ENCODE measurements around the gene SRRM2. TPM values are rescaled to one million over a fixed set of nuclear protein-coding genes. Genes with fewer than 3 reads are reported as not detected.

The SRRM2 gene
- total and polyA plus RNA-seq, 9 of the 15 experiments (the other 6 are each of a cell fraction or from before 2014, with no cell fraction given) = 26.7 to 563 (median 81.1) TPM

GRCh38 chr16:2752850-2753732 is 653 bp downstream of the SRRM2 start (continued):
- TF ChIP-seq GTF2E2 (tag; IDR thresholded peaks at IDR 0.05) (no peak), TCF7 (IDR thresholded peaks at IDR 0.05; ENCODE audit: borderline replicate concordance) (no peak), IRF1 (CRISPR knock-in tag; IDR thresholded peaks at IDR 0.05; ENCODE audit: borderline replicate concordance) (no peak), TOE1 (IDR thresholded peaks at IDR 0.05; ENCODE audit: borderline replicate concordance) (0 out of 2 replicates have a peak, but pooled peaks have one; percentile 61), TOE1 (CRISPR knock-in tag; IDR thresholded peaks at IDR 0.05; ENCODE audit: borderline replicate concordance, low read depth) (no peak), HIVEP1 (CRISPR knock-in tag; IDR thresholded peaks at IDR 0.05) (no peak), FIP1L1 (IDR thresholded peaks at IDR 0.05; ENCODE audit: low read depth, low read length, poor library complexity, severe bottlenecking) (peak; percentile 16), ZNF395 (CRISPR knock-in tag; IDR thresholded peaks at IDR 0.05) (no peak), CXXC5 (CRISPR knock-in tag; IDR thresholded peaks at IDR 0.05) (0 out of 2 replicates have a peak, but pooled peaks have one; percentile 1), NR2C2 (CRISPR knock-in tag; IDR thresholded peaks at IDR 0.05) (peak; percentile 19; the same call in 1 of the 2 replicates), NR2C2 (tag; IDR thresholded peaks at IDR 0.05) (no peak; the same call in 1 of the 2 replicates), MYC (IDR thresholded peaks at IDR 0.05; ENCODE audit: low read depth, low read length) (peak; percentile 92), MYC (CRISPR knock-in tag; IDR thresholded peaks at IDR 0.05; ENCODE audit: borderline replicate concordance, low read depth) (peak; percentile 88; the same call in 1 of the 2 replicates), CSDE1 (IDR thresholded peaks at IDR 0.05) (no peak), TGIF2 (CRISPR knock-in tag; IDR thresholded peaks at IDR 0.05) (0 out of 2 replicates have a peak, but pooled peaks have one; percentile 29), ZNF584 (CRISPR knock-in tag; IDR thresholded peaks at IDR 0.05; ENCODE audit: low read depth) (peak; percentile 44; the same call in 1 of the 2 replicates), STAT5B (CRISPR knock-in tag; IDR thresholded peaks at IDR 0.05) (no peak), TFAP4 (CRISPR knock-in tag; IDR thresholded peaks at IDR 0.05; ENCODE audit: borderline replicate concordance) (peak; percentile 54; the same call in 1 of the 2 replicates)
- TF ChIP-seq, protein P1, sequence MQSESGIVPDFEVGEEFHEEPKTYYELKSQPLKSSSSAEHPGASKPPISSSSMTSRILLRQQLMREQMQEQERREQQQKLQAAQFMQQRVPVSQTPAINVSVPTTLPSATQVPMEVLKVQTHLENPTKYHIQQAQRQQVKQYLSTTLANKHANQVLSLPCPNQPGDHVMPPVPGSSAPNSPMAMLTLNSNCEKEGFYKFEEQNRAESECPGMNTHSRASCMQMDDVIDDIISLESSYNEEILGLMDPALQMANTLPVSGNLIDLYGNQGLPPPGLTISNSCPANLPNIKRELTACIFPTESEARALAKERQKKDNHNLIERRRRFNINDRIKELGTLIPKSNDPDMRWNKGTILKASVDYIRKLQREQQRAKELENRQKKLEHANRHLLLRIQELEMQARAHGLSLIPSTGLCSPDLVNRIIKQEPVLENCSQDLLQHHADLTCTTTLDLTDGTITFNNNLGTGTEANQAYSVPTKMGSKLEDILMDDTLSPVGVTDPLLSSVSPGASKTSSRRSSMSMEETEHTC (IDR thresholded peaks at IDR 0.05) = no peak
